Measurements from ENCODE around the gene ADAM15. TPM values are rescaled to one million over a fixed set of nuclear protein-coding genes. Genes with fewer than 3 reads are reported as not detected.

Gene ADAM15
- polyA plus RNA-seq, 3 donors = 44.5 to 202 (median 74.3) TPM

GRCh38 chr1:155051342-155051776 lies 243 bp downstream of the ADAM15 start:
- Histone ChIP-seq H3K79me2 (ENCODE audit: insufficient read depth, low read length) (peaks cover 22% of the 10 kb centered on the region), H4K20me1 (ENCODE audit: insufficient read depth, low read length) (peaks cover 46% of the 10 kb centered on the region), H2AFZ (ENCODE audit: insufficient read depth, low read depth, low read length, poor library complexity, severe bottlenecking) (peak overlapping the region; percentile 72), H3K27ac (ENCODE audit: low read depth in 1 of 2, low read length in 2 of 2) (peak overlapping the region; percentile 54 to 79), H3K4me3 (replicated peaks in 1 of 3; ENCODE audit: low read depth in 2 of 3, low read length in 3 of 3) (peak overlapping the region; percentile 60 to 96 (median 81)), H3K4me1 (ENCODE audit: control insufficient read depth in 1 of 2, insufficient read depth in 2 of 2, low read length in 2 of 2) (peaks cover 28 to 42% of the 10 kb centered on the region in 2 donors), H3K27me3 (ENCODE audit: control insufficient read depth in 2 of 2, insufficient read depth in 2 of 2, low read length in 2 of 2) (no peaks in the 10 kb centered on the region), H3K9me3 (replicated peaks in 1 of 2; ENCODE audit: control insufficient read depth in 1 of 2, insufficient read depth in 1 of 2, low read length in 2 of 2) (no peaks in the 10 kb centered on the region), H3K36me3 (replicated peaks in 1 of 2; ENCODE audit: control insufficient read depth in 1 of 2, insufficient read depth in 2 of 2, low read length in 2 of 2) (peaks cover 26 to 28% of the 10 kb centered on the region in 2 donors), H3K9ac (ENCODE audit: insufficient read depth, low read length, poor library complexity, severe bottlenecking) (peak overlapping the region; percentile 75), H3K4me2 (replicated peaks; ENCODE audit: extremely low read depth, low read length, poor library complexity, severe bottlenecking) (peak overlapping the region; percentile 100)
- DNase-seq = no peak
- H3K4me3 Mint-ChIP-seq = peak overlapping the region; percentile 90 to 95
- peaks cover 26% of the 10 kb centered on the region for H3K4me1 Mint-ChIP-seq
- H3K27me3 Mint-ChIP-seq (ENCODE audit: low read depth in 3 of 3) = peaks cover 0 to 2% (median 1%) of the 10 kb centered on the region in 3 donors
- H3K27ac Mint-ChIP-seq = peak overlapping the region; percentile 73 to 93 (median 89)
- 0% methylated on average over 31 of the region's 31 CpGs for WGBS (ENCODE audit: insufficient coverage)
- intact Hi-C loops (cut with micrococcal nuclease) = loop anchor here (5.0 kb wide), 3 partner anchors 36 to 49 kb away; partner anchors contain the start of gene ZBTB7B (in 1 of the 2)
- peaks cover 24 to 26% of the 10 kb centered on the region in 2 donors for H3K36me3 Mint-ChIP-seq
- H3K9me3 Mint-ChIP-seq = no peaks in the 10 kb centered on the region
- TF ChIP-seq CTCF (IDR thresholded peaks at IDR 0.05) = no peak

DNA sequence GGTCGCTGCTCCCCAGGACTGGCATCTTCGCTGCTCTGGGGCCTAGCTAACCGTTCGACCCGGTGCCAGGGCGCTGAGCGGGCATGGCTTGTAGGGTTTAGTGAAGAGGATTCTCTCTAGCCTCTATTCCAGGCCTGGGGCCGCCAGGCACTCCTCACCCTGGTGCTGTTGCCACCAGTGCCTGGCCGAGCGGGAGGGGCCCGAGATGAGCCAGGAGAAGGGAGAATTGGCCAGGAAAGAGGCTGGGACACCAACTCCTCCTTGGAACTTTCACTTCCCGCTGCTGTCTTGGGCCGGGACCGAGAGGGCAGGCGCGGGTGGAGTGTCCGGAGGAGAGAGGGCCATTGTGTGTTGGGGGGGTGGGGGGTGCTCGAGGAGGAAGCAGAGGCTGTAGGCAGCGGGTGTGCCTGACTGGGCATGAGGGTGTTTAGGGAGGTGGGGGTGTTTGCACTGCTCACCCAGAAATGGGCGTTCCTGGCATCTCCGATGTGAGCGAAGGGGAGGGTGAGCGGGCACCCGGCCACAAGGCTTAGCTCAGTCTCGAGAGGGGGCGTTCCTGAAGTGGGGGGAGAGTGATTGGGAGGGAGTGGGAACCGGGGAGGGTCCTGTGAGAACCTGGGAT lies 772 bp downstream of the ADAM15 start:
- Mint-ChIP-seq H3K36me3 (peaks cover 29 to 31% of the 10 kb centered on the region in 2 donors), H3K9me3 (no peaks in the 10 kb centered on the region), H3K27me3 (ENCODE audit: low read depth in 3 of 3) (peaks cover 0 to 1% (median 0%) of the 10 kb centered on the region in 3 donors), H3K4me1 (peaks cover 26% of the 10 kb centered on the region), H3K27ac (peak overlapping the region; percentile 73 to 93 (median 89)), H3K4me3 (peak overlapping the region; percentile 90 to 95)
- H3K27ac ChIP-seq (ENCODE audit: low read depth in 1 of 2, low read length in 2 of 2) = peak overlapping the region; percentile 54 to 79
- peak; percentile 42 to 65 (median 52) for DNase-seq
- H4K20me1 ChIP-seq (ENCODE audit: insufficient read depth, low read length) = peaks cover 51% of the 10 kb centered on the region
- H2AFZ ChIP-seq (ENCODE audit: insufficient read depth, low read depth, low read length, poor library complexity, severe bottlenecking) = peak overlapping the region; percentile 72
- H3K9ac ChIP-seq (ENCODE audit: insufficient read depth, low read length, poor library complexity, severe bottlenecking) = peak overlapping the region; percentile 75
- no peak for TF ChIP-seq CTCF (IDR thresholded peaks at IDR 0.05)
- no peaks in the 10 kb centered on the region for H3K27me3 ChIP-seq (ENCODE audit: control insufficient read depth in 2 of 2, insufficient read depth in 2 of 2, low read length in 2 of 2)
- peak overlapping the region; percentile 100 for H3K4me2 ChIP-seq (replicated peaks; ENCODE audit: extremely low read depth, low read length, poor library complexity, severe bottlenecking)
- peak overlapping the region; percentile 60 to 96 (median 81) for H3K4me3 ChIP-seq (replicated peaks in 1 of 3; ENCODE audit: low read depth in 2 of 3, low read length in 3 of 3)
- WGBS (ENCODE audit: insufficient coverage) = 0% methylated on average over 27 of the region's 27 CpGs
- H3K79me2 ChIP-seq (ENCODE audit: insufficient read depth, low read length) = peaks cover 25% of the 10 kb centered on the region
- intact Hi-C loops (cut with micrococcal nuclease) = loop anchor here (5.0 kb wide), 3 partner anchors 35 to 50 kb away; partner anchors contain the start of gene ZBTB7B (in 1 of the 2)
- H3K36me3 ChIP-seq (replicated peaks in 1 of 2; ENCODE audit: control insufficient read depth in 1 of 2, insufficient read depth in 2 of 2, low read length in 2 of 2) = peaks cover 32 to 33% of the 10 kb centered on the region in 2 donors
- peaks cover 28 to 42% of the 10 kb centered on the region in 2 donors for H3K4me1 ChIP-seq (ENCODE audit: control insufficient read depth in 1 of 2, insufficient read depth in 2 of 2, low read length in 2 of 2)
- H3K9me3 ChIP-seq (replicated peaks in 1 of 2; ENCODE audit: control insufficient read depth in 1 of 2, insufficient read depth in 1 of 2, low read length in 2 of 2) = no peaks in the 10 kb centered on the region

Measured in CD14-positive monocyte (primary cell).